ENCODE data around the gene ZNF503. TPM values are rescaled to one million over a fixed set of nuclear protein-coding genes. Genes with fewer than 3 reads are reported as not detected.

The ZNF503 gene
- total and polyA plus RNA-seq, 2 of the 8 experiments (the other 6 are each of a cell fraction or from before 2014, with no cell fraction given) = 0.03 to 0.13 TPM

DNA sequence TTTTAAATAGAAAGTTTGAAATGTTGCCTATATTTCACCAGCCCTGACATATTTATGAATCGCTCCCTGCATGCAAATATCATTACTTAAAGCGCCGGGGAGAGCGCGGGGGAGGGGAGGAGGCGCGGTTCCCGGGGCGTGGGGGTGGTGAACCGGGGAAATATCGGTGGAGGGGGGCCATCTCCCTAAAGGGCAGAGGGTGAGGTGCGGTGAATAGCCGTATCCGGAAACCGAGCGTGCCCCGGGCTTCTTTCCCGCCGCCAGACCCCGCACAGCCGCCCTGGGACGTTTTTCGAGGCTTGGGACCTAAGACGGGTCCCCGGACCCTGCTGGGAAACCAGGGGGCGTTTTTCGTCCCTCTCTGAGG lies 6.9 kb upstream of the ZNF503 start:
- H3K9ac ChIP-seq (replicated peaks in 1 of 4; ENCODE audit: extremely low read depth in 1 of 4, low read depth in 3 of 4, low read length in 3 of 4) = no peak overlapping the region
- H3K36me3 ChIP-seq (ENCODE audit: control insufficient read depth in 2 of 4, insufficient read depth in 4 of 4, low read length in 3 of 4) = peaks cover 0 to 10% (median 0%) of the 10 kb centered on the region in 4 experiments; a peak in 1 of 8 replicates
- FAIRE-seq = no peak
- H3K9me3 ChIP-seq (ENCODE audit: insufficient read depth in 2 of 2, low read depth in 1 of 2, low read length in 1 of 2) = no peaks in the 10 kb centered on the region; a peak in 1 of 4 replicates
- H2AFZ ChIP-seq (ENCODE audit: low read length) = no peak overlapping the region
- no peak overlapping the region for H3K56ac ChIP-seq (replicated peaks; ENCODE audit: insufficient read length, low read depth, low read length)
- no peak overlapping the region for H3K23ac ChIP-seq (ENCODE audit: insufficient read length)
- H3K14ac ChIP-seq (ENCODE audit: insufficient read length) = no peak overlapping the region
- H4K20me1 ChIP-seq (replicated peaks in 1 of 2; ENCODE audit: control insufficient read depth in 1 of 2, insufficient read depth in 2 of 2, low read length in 2 of 2) = peaks cover 21% of the 10 kb centered on the region in 2 experiments
- peak overlapping the region; percentile 82 to 92 for H3K4me2 ChIP-seq (ENCODE audit: insufficient read depth in 1 of 2, low read depth in 2 of 2, low read length in 2 of 2)
- no peak overlapping the region for H2BK15ac ChIP-seq (ENCODE audit: low read length)
- no peak overlapping the region; the same call in 1 of the 2 replicates for H3K18ac ChIP-seq (ENCODE audit: extremely low read depth, low read length)
- no peak overlapping the region for H2BK20ac ChIP-seq (ENCODE audit: low read length)
- H4K91ac ChIP-seq (replicated peaks; ENCODE audit: insufficient read length, low read length) = no peak overlapping the region
- H4K5ac ChIP-seq (ENCODE audit: insufficient read length, low read depth, low read length) = no peak overlapping the region
- peaks cover 8 to 25% (median 16%) of the 10 kb centered on the region in 4 experiments for H3K4me1 ChIP-seq (replicated peaks in 1 of 4; ENCODE audit: control insufficient read depth in 3 of 4, insufficient read depth in 4 of 4, low read length in 3 of 4)
- TF ChIP-seq, protein P1, sequence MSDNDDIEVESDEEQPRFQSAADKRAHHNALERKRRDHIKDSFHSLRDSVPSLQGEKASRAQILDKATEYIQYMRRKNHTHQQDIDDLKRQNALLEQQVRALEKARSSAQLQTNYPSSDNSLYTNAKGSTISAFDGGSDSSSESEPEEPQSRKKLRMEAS (IDR thresholded peaks at IDR 0.05) = 0 out of 2 replicates have a peak, but pooled peaks have one; percentile 11
- TF ChIP-seq EZH2 (IDR thresholded peaks at IDR 0.05; ENCODE audit: low read depth, low read length, severe bottlenecking) (peak; percentile 54), SIX5 (IDR thresholded peaks at IDR 0.05; ENCODE audit: low read depth, low read length) (no peak), SRF (IDR thresholded peaks at IDR 0.05; ENCODE audit: low read depth, low read length) (no peak), CHD1 (IDR thresholded peaks at IDR 0.05; ENCODE audit: low read depth, low read length) (no peak), RNF2 (IDR thresholded peaks at IDR 0.05; ENCODE audit: borderline replicate concordance, low read depth, low read length, missing control alignments, poor library complexity, severe bottlenecking) (peak; percentile 64)
- TF ChIP-seq, protein P2, sequence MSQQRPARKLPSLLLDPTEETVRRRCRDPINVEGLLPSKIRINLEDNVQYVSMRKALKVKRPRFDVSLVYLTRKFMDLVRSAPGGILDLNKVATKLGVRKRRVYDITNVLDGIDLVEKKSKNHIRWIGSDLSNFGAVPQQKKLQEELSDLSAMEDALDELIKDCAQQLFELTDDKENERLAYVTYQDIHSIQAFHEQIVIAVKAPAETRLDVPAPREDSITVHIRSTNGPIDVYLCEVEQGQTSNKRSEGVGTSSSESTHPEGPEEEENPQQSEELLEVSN (IDR thresholded peaks at IDR 0.05) = peak; percentile 85
- TF ChIP-seq, protein P3, sequence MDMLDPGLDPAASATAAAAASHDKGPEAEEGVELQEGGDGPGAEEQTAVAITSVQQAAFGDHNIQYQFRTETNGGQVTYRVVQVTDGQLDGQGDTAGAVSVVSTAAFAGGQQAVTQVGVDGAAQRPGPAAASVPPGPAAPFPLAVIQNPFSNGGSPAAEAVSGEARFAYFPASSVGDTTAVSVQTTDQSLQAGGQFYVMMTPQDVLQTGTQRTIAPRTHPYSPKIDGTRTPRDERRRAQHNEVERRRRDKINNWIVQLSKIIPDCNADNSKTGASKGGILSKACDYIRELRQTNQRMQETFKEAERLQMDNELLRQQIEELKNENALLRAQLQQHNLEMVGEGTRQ (IDR thresholded peaks at IDR 0.05; ENCODE audit: low read length) = no peak
- CTCF ChIA-PET (ENCODE audit: partially characterized antibody) = interaction anchor here (0.6 kb wide), 1 partner anchor 291 kb away, joined by 3 read pairs; no protein-coding TSS in a partner anchor
- no peak overlapping the region for H2BK120ac ChIP-seq (replicated peaks; ENCODE audit: low read depth, low read length)
- H3K27me3 ChIP-seq (replicated peaks in 1 of 4; ENCODE audit: control insufficient read depth in 3 of 4, extremely low read depth in 1 of 4, insufficient read depth in 3 of 4, low read length in 3 of 4) = peaks cover 75 to 99% (median 95%) of the 10 kb centered on the region in 4 experiments
- DNase-seq (ENCODE audit: low read depth in 1 of 2, low spot score in 2 of 2) = peak in 1 of 2 experiments; percentile 49
- 1% methylated on average over 9 of the region's 27 CpGs; no CpG with 5 or more reads in 1 of the 2 experiments for WGBS, 2 experiments (ENCODE audit: extremely low coverage in 1 of 2, insufficient coverage in 1 of 2, insufficient read length in 1 of 2, insufficient replicate concordance in 2 of 2, low coverage in 1 of 2, low lambda C conversion rate in 2 of 2, missing lambda C conversion rate in 1 of 2)
- no peak overlapping the region for H2BK12ac ChIP-seq (ENCODE audit: low read depth, low read length)
- POLR2A ChIA-PET (ENCODE audit: partially characterized antibody) = interaction anchor here (1.4 kb wide), 1 partner anchor 12 kb away, joined by 4 read pairs; no protein-coding TSS in a partner anchor
- H3K79me1 ChIP-seq (ENCODE audit: low read depth, low read length) = no peaks in the 10 kb centered on the region
- H2BK5ac ChIP-seq (ENCODE audit: low read depth, low read length) = no peak overlapping the region
- peak overlapping the region; percentile 67 to 82 (median 72); a peak in 7 of 8 replicates for H3K4me3 ChIP-seq (ENCODE audit: extremely low read depth in 1 of 4, insufficient read depth in 2 of 4, low read depth in 3 of 4, low read length in 4 of 4)
- H4K8ac ChIP-seq (ENCODE audit: extremely low read depth, insufficient read depth, low read length) = no peak overlapping the region
- H3K79me2 ChIP-seq (ENCODE audit: control insufficient read depth in 1 of 2, insufficient read depth in 2 of 2, low read length in 2 of 2) = no peaks in the 10 kb centered on the region
- H2AK5ac ChIP-seq (ENCODE audit: low read depth, low read length) = no peak overlapping the region
- peaks cover 12% of the 10 kb centered on the region for H3K23me2 ChIP-seq (ENCODE audit: low read depth, low read length)
- H3K4ac ChIP-seq (replicated peaks; ENCODE audit: insufficient read length, low read depth, low read length) = no peak overlapping the region
- no peak overlapping the region for H3K27ac ChIP-seq (ENCODE audit: low read depth, low read length)
